Osteoblast (primary cell): ENCODE results near the gene ENGASE. TPM values are rescaled to one million over a fixed set of nuclear protein-coding genes. Genes with fewer than 3 reads are reported as not detected.

Experiments used
- DNase-seq: peaks from one replicate; pipeline ENCODE4 v3.0.0; 2011; ENCODE audit warnings: low spot score, mixed read lengths; ENCODE audit not compliant: insufficient read length; ENCODE audit errors: missing footprints
- H2AFZ ChIP-seq: 2 replicates; pipeline ENCODE4 v1.6.0; 2011; ENCODE audit warnings: mild to moderate bottlenecking, low read length
- H3K27ac ChIP-seq: 2 replicates; pipeline ENCODE4 v1.5.1; 2011; ENCODE audit warnings: mild to moderate bottlenecking, low read depth, low read length, moderate library complexity
- H3K27me3 ChIP-seq: 2 replicates; pipeline ENCODE4 v1.6.0; 2012; ENCODE audit warnings: mild to moderate bottlenecking, control low read depth, inconsistent platforms, low read length, moderate library complexity; ENCODE audit not compliant: insufficient read depth
- H3K36me3 ChIP-seq: 2 replicates; pipeline ENCODE4 v1.5.1; 2011; ENCODE audit warnings: mild to moderate bottlenecking, low read length, control low read depth, moderate library complexity; ENCODE audit not compliant: insufficient read depth
- H3K4me1 ChIP-seq: 2 replicates; pipeline ENCODE4 v1.5.1; 2011; ENCODE audit warnings: mild to moderate bottlenecking, low read length, control low read depth, moderate library complexity; ENCODE audit not compliant: insufficient read depth
- H3K4me2 ChIP-seq: 2 replicates; pipeline ENCODE4 v1.6.0; 2011; ENCODE audit warnings: mild to moderate bottlenecking, low read length; ENCODE audit not compliant: insufficient read depth
- H3K4me3 ChIP-seq: fragments of 200-600 bp; sonication (generic); 3 replicates; pipeline ENCODE4 v1.5.1; 2012; ENCODE audit warnings: mild to moderate bottlenecking, low read length, inconsistent platforms; ENCODE audit not compliant: insufficient read depth
- H3K79me2 ChIP-seq: 2 replicates; pipeline ENCODE4 v1.6.0; 2012; ENCODE audit warnings: mild to moderate bottlenecking, low read length, control low read depth, inconsistent platforms; ENCODE audit not compliant: insufficient read depth
- H3K9me3 ChIP-seq: 2 replicates; pipeline ENCODE4 v1.5.1; 2011; ENCODE audit warnings: low read depth, low read length, control low read depth
- H4K20me1 ChIP-seq: 2 replicates; pipeline ENCODE4 v1.6.0; 2012; ENCODE audit warnings: mild to moderate bottlenecking, low read length, control low read depth; ENCODE audit not compliant: insufficient read depth
- total RNA-seq: library from RNA; depleted of rRNA; stranded (reverse); fragments of >200 nt; gene quantifications from 2 replicates; pipeline ENCODE4 v1.2.3, GENCODE V29; 2012
- TF ChIP-seq, protein P1 (sequence below): IDR thresholded peaks from 2 replicates; pipeline ENCODE4 v1.5.1; 2011; ENCODE audit warnings: mild to moderate bottlenecking, low read depth, low read length, moderate library complexity; ENCODE audit errors: extremely low read depth

The ENGASE gene
- total RNA-seq, 1 donor, result 14.5 TPM

DNA sequence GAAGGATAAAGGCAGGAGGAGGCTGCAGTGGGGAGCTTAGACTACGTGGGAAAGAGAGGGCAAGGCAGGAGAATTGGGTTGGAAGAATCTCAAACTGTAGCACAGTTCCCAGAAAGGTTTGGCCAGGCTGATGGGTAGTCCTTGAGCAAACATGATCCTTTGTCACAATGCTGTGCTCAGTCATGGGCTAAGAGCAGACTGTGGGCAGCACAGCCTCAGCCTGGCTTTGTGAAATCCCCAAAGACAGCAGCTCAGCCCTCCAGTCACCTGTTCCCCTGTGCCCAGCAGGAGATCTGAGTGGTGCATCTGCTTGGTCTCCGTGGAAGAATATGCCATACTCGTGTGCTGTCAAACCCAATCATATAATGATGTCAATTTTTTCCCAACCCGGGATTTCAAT lies 10.6 kb upstream of the ENGASE start:
- no peak overlapping the region for H3K4me2 ChIP-seq
- no peaks in the 10 kb centered on the region for H4K20me1 ChIP-seq
- no peaks in the 10 kb centered on the region for H3K4me1 ChIP-seq
- H3K27ac ChIP-seq, result no peak overlapping the region
- H3K36me3 ChIP-seq, result no peaks in the 10 kb centered on the region
- peak; percentile 32 for DNase-seq
- H3K4me3 ChIP-seq, result no peak overlapping the region
- TF ChIP-seq, protein P1, sequence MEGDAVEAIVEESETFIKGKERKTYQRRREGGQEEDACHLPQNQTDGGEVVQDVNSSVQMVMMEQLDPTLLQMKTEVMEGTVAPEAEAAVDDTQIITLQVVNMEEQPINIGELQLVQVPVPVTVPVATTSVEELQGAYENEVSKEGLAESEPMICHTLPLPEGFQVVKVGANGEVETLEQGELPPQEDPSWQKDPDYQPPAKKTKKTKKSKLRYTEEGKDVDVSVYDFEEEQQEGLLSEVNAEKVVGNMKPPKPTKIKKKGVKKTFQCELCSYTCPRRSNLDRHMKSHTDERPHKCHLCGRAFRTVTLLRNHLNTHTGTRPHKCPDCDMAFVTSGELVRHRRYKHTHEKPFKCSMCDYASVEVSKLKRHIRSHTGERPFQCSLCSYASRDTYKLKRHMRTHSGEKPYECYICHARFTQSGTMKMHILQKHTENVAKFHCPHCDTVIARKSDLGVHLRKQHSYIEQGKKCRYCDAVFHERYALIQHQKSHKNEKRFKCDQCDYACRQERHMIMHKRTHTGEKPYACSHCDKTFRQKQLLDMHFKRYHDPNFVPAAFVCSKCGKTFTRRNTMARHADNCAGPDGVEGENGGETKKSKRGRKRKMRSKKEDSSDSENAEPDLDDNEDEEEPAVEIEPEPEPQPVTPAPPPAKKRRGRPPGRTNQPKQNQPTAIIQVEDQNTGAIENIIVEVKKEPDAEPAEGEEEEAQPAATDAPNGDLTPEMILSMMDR, result no peak
- no peak overlapping the region for H2AFZ ChIP-seq
- H3K79me2 ChIP-seq, result no peaks in the 10 kb centered on the region
- H3K9me3 ChIP-seq, result no peaks in the 10 kb centered on the region
- H3K27me3 ChIP-seq, result no peaks in the 10 kb centered on the region

DNA sequence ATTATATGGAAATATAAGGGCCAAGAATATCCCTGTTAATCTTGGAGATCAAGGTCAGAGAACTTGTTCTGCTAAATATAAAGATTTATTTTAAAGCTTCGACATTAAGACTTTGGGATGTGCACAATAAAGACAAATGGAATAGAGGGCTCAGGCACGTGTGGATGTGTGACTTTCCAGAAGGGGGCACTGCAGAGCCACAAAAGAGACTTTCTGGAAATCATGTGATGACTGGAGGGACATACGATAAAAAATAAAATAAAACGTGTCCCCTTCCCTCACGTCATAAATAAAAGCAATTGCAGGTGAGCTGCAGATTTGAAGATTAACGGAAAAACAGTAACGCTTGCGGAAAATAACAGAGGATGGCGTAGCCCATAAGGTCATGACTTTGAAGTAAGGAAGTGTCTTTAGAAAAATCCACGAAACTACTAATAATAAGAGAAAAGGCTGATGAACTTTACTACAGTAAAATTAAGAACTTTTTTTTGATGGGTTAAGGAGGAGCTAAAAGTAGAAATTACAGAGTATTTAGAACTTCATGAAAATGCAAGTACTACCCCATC lies 9.4 kb upstream of the ENGASE start:
- Histone ChIP-seq H4K20me1 (no peaks in the 10 kb centered on the region), H3K4me3 (no peak overlapping the region), H3K4me1 (no peaks in the 10 kb centered on the region), H3K79me2 (no peaks in the 10 kb centered on the region), H2AFZ (no peak overlapping the region), H3K27ac (no peak overlapping the region), H3K4me2 (no peak overlapping the region), H3K27me3 (peaks cover 2% of the 10 kb centered on the region), H3K36me3 (no peaks in the 10 kb centered on the region), H3K9me3 (no peaks in the 10 kb centered on the region)
- peak; percentile 6 for DNase-seq
- TF ChIP-seq, protein P1, result peak; percentile 67

DNA sequence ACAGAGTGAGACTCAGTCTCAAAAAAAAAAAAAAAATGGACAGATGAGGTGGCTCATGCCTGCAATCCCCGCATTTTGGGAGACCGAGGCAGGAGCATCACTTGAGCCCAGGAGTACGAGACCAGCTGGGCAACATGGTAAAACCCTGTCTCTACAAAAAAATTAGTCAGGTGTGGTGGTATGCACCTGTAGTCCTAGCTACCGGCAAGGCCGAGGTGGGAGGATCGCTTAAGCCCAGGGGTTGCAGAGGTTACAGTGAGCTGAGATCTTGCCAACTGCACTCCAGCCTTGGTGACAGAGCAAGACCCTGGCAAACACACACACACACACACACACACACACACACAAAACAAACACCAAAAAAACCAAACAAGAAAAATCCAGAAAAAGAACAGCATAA lies 7.7 kb upstream of the ENGASE start:
- no peak overlapping the region for H2AFZ ChIP-seq
- H3K79me2 ChIP-seq, result no peaks in the 10 kb centered on the region
- no peaks in the 10 kb centered on the region for H4K20me1 ChIP-seq
- H3K4me2 ChIP-seq, result no peak overlapping the region
- no peak for DNase-seq
- H3K36me3 ChIP-seq, result no peaks in the 10 kb centered on the region
- no peaks in the 10 kb centered on the region for H3K9me3 ChIP-seq
- H3K4me1 ChIP-seq, result no peaks in the 10 kb centered on the region
- TF ChIP-seq, protein P1, result no peak
- H3K27ac ChIP-seq, result no peak overlapping the region
- H3K4me3 ChIP-seq, result no peak overlapping the region
- peaks cover 4% of the 10 kb centered on the region for H3K27me3 ChIP-seq

DNA sequence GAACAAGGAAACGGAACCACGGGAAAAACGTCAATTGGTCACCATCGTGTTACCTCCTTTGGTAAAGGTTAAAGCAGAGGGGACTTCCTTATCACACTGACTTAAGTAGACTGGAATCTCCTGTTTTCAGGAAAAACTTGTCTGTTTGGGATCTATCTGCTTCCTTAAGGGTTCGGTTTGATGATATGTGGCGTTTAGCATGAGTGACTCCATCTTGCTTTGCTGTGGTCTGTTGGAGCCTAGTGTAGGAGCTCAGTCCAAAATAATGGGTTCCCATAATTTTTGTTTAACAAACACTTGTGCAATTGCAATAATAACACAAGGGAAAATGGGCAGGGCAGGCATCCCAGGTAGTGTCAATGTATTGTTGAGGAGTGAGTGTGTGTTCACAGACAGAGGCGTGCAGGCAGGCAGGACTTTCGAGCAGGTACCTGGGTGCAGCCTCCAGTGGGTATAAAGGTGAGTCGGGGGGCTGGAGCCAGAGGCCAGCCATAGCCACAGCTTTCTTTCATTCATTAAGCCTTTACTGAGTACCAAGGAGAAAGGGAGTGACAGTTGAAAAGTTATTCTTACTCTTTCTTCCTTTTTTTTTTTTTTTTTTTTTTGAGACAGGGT lies 4.3 kb upstream of the ENGASE start:
- Histone ChIP-seq H3K36me3 (no peaks in the 10 kb centered on the region), H3K9me3 (no peaks in the 10 kb centered on the region), H3K4me3 (no peak overlapping the region), H3K79me2 (no peaks in the 10 kb centered on the region), H3K27me3 (peaks cover 4% of the 10 kb centered on the region), H3K4me1 (peaks cover 2% of the 10 kb centered on the region), H3K27ac (no peak overlapping the region), H2AFZ (no peak overlapping the region), H4K20me1 (no peaks in the 10 kb centered on the region), H3K4me2 (no peak overlapping the region)
- peak; percentile 13 for DNase-seq
- TF ChIP-seq, protein P1, result no peak
